ENCODE results near the gene ZFYVE21. TPM values are rescaled to one million over a fixed set of nuclear protein-coding genes. Genes with fewer than 3 reads are reported as not detected.
A peak's percentile ranks its signal among the peaks of the same experiment; 100 is the strongest.

ZFYVE21 gene
- total RNA-seq, 2 donors from 2014 or later = 162 to 215 TPM

DNA sequence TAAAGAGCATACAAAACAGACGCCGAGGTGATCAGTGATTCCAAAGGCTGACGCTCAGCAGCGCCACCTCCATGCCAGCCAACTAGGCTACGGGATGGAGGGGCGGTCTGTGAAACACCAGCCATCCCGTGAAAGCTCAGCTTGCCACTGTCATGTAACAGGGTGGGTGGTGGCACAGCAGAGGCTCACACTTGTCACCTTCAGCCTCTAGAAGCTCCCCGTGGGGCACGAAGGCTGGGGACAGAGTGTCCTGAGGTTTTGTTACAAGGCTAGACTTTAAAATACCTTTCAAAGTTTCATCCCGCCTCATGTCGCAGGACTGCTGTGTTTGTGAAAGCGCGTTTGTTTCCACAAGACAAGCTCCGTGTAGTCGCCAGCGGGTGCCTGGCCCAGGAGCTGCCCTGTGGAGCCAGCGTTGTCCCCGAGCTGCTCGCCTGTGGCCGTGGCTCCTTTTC is 21.0 kb upstream of the ZFYVE21 start:
- H3K27me3 ChIP-seq (replicated peaks; ENCODE audit: insufficient read depth) = no peaks in the 10 kb centered on the region
- H3K36me3 ChIP-seq = peaks cover 0 to 10% of the 10 kb centered on the region in 2 donors
- DNase-seq (ENCODE audit: low spot score) = no peak
- TF ChIP-seq, protein P1, sequence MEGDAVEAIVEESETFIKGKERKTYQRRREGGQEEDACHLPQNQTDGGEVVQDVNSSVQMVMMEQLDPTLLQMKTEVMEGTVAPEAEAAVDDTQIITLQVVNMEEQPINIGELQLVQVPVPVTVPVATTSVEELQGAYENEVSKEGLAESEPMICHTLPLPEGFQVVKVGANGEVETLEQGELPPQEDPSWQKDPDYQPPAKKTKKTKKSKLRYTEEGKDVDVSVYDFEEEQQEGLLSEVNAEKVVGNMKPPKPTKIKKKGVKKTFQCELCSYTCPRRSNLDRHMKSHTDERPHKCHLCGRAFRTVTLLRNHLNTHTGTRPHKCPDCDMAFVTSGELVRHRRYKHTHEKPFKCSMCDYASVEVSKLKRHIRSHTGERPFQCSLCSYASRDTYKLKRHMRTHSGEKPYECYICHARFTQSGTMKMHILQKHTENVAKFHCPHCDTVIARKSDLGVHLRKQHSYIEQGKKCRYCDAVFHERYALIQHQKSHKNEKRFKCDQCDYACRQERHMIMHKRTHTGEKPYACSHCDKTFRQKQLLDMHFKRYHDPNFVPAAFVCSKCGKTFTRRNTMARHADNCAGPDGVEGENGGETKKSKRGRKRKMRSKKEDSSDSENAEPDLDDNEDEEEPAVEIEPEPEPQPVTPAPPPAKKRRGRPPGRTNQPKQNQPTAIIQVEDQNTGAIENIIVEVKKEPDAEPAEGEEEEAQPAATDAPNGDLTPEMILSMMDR (IDR thresholded peaks at IDR 0.05) = no peak
- TF ChIP-seq POLR2AphosphoS5 (IDR thresholded peaks at IDR 0.05) (no peak), POLR2A (IDR thresholded peaks at IDR 0.05) (no peak)
- H3K4me3 ChIP-seq = no peak overlapping the region
- H3K4me1 ChIP-seq (replicated peaks) = peaks cover 36% of the 10 kb centered on the region
- peak overlapping the region in 1 of 2 donors; percentile 53 for H3K27ac ChIP-seq
- 85% methylated on average over 20 of the region's 20 CpGs for WGBS
- H3K9me3 ChIP-seq = no peaks in the 10 kb centered on the region
- intact Hi-C loops (cut with DNase I) = no loop called here

DNA sequence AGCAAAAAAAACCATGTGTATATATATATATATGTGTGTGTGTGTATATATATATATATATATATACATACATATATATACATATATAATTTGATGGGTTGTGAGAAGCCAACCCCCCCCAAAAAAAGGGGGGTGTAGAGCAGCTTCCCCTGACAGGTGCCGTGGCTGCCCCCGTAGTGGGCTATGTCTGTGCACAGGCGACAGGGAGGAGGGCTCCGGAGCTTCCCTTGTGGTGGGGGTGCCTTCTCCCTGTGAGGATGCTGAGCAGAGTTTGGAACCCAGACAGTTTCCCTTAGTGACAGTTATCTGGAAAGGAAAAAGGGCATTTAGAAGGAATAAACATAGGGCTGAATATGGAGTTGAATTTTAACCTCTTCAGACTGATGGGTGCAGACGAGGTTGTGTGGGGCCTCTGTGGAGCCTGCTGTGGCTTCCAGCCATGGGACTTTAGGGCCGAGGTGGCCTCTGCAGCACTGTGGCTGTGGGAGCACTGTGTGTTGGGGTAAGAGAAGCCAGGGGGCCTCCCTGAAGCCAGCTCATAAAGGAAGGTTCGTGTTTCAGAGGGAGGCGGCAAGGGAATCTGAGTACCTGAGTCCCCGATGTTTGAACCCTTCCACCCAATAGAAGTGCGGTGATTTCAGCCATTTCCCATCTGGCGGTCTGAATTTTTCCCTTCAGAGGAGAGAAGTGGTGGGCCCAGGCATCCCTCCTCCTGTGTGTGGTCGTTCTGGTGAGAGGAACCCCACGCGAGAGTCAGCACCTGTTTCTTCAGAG is 20.1 kb upstream of the ZFYVE21 start:
- H3K27ac ChIP-seq = no peak overlapping the region
- no peak for TF ChIP-seq POLR2AphosphoS5 (IDR thresholded peaks at IDR 0.05)
- TF ChIP-seq, protein P1 (IDR thresholded peaks at IDR 0.05) = no peak
- no peak for TF ChIP-seq POLR2A (IDR thresholded peaks at IDR 0.05)
- intact Hi-C loops (cut with DNase I) = no loop called here
- H3K27me3 ChIP-seq (replicated peaks; ENCODE audit: insufficient read depth) = no peaks in the 10 kb centered on the region
- H3K4me3 ChIP-seq = no peak overlapping the region
- no peaks in the 10 kb centered on the region for H3K9me3 ChIP-seq
- DNase-seq (ENCODE audit: low spot score) = no peak
- peaks cover 0 to 10% of the 10 kb centered on the region in 2 donors for H3K36me3 ChIP-seq
- H3K4me1 ChIP-seq (replicated peaks) = peaks cover 36% of the 10 kb centered on the region
- WGBS = 57% methylated on average over 14 of the region's 14 CpGs

DNA sequence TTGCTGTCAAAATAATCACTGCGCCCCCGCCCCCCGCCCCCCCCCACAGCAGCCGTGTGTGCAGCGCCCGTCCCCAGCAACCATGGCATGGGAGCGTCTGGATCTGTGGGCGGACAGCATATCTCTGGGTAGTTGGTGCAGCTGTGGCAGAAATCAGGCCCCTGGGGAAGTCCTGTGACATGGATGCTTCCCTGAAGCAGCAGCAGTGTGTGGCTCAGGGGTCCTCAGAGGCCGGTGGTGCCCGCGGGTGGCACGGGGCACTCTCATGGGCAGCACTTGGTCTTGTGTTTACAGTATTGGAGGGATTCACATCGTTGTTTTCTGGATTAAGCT is 19.6 kb upstream of the ZFYVE21 start:
- H3K4me3 ChIP-seq = no peak overlapping the region
- TF ChIP-seq, protein P1 (IDR thresholded peaks at IDR 0.05) = no peak
- no peak for TF ChIP-seq POLR2AphosphoS5 (IDR thresholded peaks at IDR 0.05)
- no peak for TF ChIP-seq POLR2A (IDR thresholded peaks at IDR 0.05)
- no peak overlapping the region for H3K27ac ChIP-seq
- 38% methylated on average over 12 of the region's 13 CpGs for WGBS
- peaks cover 36% of the 10 kb centered on the region for H3K4me1 ChIP-seq (replicated peaks)
- H3K27me3 ChIP-seq (replicated peaks; ENCODE audit: insufficient read depth) = no peaks in the 10 kb centered on the region
- intact Hi-C loops (cut with DNase I) = no loop called here
- H3K9me3 ChIP-seq = no peaks in the 10 kb centered on the region
- H3K36me3 ChIP-seq = peaks cover 0 to 10% of the 10 kb centered on the region in 2 donors
- no peak for DNase-seq (ENCODE audit: low spot score)

DNA sequence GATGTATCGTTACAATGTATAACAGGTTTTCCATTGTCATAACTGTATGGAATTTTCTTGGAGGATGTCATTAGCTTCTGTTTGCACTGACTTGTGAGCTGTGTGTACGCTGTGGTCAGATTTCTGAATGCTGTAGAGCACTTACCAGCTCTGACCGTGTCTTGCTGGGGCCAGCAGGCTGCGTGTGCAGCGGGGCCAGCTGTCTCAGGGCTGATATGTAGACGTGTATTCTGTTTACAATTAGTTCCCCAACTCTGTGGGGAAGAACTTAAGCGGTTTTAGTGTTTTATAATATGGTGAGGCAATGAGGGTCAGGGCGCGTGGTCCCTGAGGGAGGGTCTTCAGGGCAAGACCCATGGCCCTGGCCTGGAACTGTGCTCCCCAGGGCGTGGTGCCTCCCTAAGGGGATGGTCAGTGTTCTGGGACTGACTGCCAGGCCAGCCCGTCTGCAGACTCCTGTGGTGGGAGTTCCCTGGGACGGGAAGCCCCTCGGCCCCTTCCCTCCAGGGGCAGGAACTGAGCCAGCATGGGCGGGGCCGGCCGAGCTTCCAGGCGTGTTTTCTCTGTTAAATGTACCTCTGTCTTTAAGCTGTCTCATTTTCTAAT is 19.0 kb upstream of the ZFYVE21 start:
- TF ChIP-seq POLR2AphosphoS5 (IDR thresholded peaks at IDR 0.05) = no peak
- no peak for TF ChIP-seq POLR2A (IDR thresholded peaks at IDR 0.05)
- TF ChIP-seq, protein P1 (IDR thresholded peaks at IDR 0.05) = no peak
- Histone ChIP-seq H3K9me3 (no peaks in the 10 kb centered on the region), H3K27me3 (replicated peaks; ENCODE audit: insufficient read depth) (no peaks in the 10 kb centered on the region), H3K4me3 (no peak overlapping the region), H3K27ac (peak overlapping the region; percentile 50 to 80), H3K4me1 (replicated peaks) (peaks cover 36% of the 10 kb centered on the region), H3K36me3 (peaks cover 0 to 10% of the 10 kb centered on the region in 2 donors)
- WGBS = 27% methylated on average over 17 of the region's 17 CpGs
- no peak for DNase-seq (ENCODE audit: low spot score)
- intact Hi-C loops (cut with DNase I) = no loop called here
